ENCODE measurements around the gene GNAS.

DNA sequence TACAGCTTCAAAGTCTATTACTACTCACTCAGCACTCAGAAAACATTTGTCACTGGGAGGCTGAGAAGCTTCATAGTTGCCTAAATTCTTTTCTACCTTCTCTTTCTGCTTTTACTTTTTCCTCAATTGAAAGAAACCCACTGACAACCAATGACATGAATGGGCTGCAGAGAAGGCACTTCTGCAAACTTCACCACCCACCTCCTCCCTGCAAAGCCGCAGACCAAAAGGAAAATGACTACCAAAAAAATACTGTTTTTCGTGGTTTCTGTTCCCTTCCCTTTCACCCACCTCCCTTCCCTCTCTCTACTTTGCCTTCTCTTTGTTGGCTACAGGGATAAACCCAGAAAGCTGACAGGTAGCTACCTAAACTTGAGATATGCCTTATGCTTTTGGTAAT is 5.1 kb upstream of the GNAS start:
- no peak for TF ChIP-seq EZH2 (IDR thresholded peaks at IDR 0.05; ENCODE audit: insufficient read depth, low read length)
- TF ChIP-seq, protein P1, sequence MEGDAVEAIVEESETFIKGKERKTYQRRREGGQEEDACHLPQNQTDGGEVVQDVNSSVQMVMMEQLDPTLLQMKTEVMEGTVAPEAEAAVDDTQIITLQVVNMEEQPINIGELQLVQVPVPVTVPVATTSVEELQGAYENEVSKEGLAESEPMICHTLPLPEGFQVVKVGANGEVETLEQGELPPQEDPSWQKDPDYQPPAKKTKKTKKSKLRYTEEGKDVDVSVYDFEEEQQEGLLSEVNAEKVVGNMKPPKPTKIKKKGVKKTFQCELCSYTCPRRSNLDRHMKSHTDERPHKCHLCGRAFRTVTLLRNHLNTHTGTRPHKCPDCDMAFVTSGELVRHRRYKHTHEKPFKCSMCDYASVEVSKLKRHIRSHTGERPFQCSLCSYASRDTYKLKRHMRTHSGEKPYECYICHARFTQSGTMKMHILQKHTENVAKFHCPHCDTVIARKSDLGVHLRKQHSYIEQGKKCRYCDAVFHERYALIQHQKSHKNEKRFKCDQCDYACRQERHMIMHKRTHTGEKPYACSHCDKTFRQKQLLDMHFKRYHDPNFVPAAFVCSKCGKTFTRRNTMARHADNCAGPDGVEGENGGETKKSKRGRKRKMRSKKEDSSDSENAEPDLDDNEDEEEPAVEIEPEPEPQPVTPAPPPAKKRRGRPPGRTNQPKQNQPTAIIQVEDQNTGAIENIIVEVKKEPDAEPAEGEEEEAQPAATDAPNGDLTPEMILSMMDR (IDR thresholded peaks at IDR 0.05; ENCODE audit: insufficient read depth, low read depth, low read length) = no peak
